Stimulated activated naive CD4-positive, alpha-beta T cell treated with Interleukin-2 at 50 U/mL for 16 hours (primary cell): ENCODE data around the gene PDK4.
"Not testable (repeated sequence)": the region's sequence is repeated elsewhere in the genome, so short reads cannot be mapped to it uniquely, and the experiment has no call there.

Experiments used
- DNase-seq: peaks from one replicate; lab custom pipeline; 2025; lab: John Stamatoyannopoulos, UW

The PDK4 gene

DNA sequence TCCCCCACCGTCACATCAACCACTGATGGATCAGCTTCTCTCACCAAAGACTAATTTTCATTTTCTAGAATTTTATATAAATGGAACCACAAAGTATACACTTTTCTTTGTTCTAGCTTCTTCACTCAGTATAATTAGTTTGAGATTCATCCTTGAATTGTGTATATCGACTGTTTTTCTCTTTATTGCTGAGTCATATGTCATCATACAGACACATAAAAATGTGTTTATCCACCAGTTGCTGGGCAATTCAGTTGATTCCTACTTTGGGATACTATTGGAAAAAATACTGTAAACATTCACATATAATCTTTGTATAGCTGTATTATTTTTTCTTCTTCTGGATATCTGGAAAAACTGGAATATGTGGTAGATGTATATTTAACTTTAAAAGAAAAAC is 26.6 kb downstream of the PDK4 start:
- no peak for DNase-seq

DNA sequence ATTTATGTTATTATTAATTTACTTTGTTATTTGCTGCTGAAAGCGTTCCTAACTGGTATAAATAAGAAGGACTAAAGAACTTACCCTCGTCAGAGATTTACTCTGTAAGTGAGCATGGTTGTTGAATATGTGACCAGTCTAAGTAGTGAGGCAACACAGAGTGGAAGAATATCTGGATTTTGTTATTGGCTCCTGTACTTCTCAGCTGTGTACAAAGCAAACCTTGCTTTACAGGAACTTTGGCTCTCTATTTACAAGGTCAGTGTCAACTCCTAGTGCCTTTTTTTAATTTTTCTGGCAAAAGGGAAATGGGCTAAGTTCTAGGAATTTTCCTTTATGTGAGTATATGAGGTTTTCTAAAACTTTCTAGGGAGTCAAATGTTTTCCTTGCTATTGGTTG is 35.6 kb downstream of the PDK4 start:
- no peak for DNase-seq

DNA sequence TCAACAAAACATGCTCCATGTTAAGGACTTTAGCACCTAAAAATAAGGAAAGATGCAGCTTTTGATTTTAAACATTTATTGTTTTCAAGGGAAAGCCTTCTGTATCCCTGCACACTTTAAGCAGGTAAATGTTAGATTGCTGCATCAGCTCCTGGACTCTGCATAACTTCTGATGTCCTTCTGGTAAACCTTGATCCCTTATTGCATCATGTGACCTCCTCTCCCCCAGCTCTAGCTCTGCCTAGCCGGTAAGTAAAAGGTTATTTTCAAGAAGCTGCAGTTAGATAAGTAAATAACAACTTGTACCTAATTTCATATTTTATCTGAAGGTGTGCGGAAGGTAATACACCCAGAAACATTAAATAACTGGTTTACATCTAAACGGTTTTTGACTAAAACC is 37.5 kb downstream of the PDK4 start:
- no peak for DNase-seq

DNA sequence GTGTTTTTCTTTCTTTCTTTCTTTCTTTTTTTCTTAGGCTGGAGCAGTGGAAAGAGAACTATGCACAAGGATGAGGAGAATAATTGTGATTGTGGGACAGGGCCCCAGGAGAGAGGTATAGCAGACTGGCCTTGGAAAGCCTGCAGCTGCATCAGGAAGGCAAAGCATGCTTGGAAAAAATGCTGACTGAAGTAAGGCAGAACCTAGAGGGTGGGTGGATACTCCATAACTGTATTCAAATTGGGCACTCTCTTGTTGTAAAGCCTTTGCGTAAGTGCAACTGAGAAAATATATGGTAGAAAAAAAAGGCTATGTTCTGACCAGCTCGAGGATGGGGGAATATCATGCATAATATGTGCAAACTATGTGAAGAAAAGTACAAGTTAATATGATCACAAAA is 39.5 kb downstream of the PDK4 start:
- DNase-seq = no peak

DNA sequence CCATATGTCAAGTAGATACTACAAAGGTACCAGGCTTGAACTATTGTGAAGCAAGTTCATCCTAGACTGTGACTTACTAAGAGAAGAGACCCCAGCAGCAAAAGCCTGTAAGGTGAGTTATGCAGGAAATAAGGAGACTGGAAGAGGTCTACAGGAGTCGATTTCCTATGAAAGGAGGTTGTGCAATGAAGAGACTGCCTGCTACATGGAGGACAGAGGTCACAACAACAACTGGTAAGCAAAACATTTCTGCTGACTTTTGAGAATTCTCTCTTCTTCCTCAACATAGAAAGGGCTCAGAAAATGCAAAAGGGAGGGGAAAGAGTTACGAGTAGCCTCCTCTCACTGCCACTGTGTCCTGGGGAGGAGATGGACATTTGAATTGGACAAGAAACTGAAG is 42.4 kb downstream of the PDK4 start:
- no peak for DNase-seq

DNA sequence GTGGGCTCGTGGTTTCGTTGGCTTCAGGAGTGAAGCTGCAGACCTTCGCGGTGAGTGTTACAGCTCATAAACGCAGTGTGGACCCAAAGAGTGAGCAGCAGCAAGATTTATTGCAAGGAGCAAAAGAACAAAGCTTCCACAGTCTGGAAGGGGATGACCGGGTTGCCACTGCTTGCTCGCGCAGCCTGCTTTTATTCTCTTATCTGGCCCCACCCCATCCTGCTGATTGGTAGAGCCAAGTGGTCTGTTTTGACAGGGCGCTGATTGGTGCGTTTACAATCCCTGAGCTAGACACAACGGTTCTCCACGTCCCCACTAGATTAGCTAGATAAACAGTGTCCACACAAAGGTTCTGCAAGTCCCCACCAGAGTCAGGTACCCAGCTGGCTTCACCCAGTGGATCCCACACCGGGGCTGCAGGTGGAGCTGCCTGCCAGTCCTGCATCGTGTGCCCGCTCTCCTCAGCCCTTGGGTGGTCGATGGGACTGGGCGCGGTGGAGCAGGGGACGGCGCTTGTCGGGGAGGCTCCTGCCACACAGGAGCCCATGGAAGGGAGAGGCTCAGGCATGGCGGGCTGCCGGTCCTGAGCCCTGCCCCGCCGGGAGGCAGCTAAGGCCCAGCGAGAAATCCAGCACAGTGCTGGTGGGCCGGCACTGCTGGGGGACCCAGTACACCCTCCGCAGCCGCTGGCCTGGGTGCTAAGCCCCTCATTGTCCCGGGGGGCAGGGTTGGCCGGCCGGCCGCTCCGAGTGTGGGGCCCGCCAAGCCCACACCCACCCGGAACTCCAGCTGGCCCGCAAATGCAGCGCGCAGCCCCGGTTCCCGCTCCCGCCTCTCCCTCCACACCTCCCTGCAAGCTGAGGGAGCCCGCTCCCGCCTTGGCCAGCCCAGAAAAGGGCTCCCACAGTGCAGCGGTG is 44.0 kb downstream of the PDK4 start:
- not testable (repeated sequence) for DNase-seq

DNA sequence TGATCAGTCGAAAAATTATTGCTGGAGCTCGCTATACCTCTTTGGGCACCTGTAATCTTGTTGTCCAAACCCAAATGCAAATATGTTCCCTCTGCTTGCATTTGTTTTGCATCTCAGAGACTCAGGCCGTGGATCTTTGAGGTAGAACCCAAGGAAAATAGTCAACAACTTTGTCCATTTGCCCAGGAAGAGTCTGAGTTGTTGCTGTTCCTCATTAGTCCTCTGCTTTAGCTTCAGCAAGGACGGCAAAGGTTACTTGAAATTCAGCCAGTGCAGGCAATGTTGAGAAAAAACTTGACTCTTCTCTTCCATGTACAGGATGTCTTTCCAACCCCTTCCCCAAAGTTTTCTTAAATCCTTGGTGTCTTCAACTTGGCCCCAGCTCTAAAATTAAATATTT is 45.8 kb downstream of the PDK4 start:
- DNase-seq = no peak

DNA sequence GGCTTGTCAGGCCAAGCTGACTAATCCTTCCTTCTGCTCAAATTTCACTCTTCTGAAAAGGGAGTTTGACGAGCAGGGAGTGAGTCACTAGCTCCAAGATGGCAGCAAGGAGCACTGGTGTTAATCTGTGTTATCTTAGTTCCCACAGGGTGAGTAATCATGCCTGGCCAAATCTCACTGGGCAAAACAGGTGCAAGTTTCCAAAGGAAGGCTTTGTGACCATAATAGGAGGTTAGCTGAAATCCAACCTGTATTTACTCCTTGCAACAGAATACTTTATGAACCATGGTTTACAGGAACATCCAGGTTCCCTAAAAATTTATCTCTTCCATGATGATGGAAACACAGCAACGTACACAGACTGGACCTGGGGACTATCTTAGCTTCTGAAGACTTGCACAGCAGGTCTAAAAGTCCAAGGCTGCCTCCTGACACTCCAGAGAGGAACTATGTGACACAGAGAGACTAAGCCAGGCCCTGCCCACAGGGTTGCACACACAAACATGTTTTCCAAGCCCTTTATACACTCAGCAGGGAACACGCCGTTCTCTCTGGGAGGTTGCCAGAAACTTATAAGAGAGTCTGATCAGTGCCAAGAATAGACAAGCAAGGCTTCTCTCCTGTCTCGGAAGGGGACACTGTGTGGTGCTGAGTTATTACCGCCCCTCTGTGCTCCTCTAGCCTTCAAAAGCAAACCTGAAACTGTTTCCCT is 46.3 kb downstream of the PDK4 start:
- DNase-seq = no peak

DNA sequence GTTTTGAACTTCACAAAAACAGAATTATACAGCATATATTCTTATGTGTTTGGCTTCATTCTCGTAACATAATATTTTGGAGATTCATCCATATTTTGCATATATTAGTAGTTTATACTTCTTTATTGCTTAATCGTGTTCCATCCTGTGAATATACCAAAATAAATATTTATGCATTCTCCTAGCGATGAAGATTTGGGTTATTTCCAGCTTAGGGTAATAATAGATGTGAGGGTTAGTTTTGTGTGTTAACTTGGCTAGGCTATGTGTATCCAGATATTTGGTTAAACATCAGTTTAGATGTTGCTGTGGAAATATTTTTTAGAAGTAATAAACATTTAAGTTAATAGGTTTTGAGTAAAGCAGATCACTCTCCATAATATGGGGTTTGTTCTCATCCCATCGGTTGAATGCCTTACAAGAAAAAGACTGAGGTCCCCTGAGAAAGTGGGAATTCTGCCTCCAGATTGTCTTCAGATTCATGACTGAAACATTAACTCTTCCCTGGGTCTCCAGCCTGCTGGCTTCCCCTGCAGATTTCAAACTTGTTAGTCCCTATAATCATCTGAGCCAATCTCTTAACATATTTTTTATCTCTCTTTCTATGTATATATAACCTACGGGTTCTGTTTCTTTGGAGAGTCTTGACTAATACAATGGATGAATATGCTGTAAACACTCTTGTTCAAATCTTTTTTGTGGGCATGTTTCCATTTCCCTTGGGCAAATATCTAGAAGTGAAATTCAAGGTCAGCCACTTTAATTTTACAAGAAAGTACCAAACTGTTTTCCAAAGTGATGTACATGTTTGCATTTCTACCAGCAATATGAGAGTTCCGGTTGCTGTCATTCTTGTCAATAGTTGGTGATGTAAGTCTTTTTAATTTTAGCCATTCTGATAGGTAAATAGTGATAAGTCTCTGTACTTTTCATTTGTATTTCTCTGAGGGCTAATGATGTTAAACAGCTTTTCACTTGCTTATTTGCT is 48.7 kb downstream of the PDK4 start:
- no peak for DNase-seq

DNA sequence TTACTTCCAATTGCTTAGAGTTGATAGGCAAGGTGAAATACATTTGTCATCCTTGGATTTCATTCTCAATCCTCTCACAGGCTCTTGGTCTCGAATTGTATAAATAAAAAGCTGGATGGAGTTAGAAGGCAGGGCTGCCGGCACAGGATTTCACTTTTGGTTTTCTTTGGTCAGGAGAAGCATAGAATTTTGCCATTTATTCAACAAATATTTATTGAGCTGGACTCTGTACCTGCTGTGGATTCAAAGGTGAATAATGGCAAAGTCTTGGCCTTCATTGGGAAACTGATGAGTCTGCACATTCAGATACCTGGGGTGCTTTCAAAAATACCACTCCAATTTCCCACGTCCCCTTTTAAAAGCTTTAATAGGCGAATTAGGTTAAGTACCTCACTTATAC is 49.7 kb downstream of the PDK4 start:
- DNase-seq = no peak

DNA sequence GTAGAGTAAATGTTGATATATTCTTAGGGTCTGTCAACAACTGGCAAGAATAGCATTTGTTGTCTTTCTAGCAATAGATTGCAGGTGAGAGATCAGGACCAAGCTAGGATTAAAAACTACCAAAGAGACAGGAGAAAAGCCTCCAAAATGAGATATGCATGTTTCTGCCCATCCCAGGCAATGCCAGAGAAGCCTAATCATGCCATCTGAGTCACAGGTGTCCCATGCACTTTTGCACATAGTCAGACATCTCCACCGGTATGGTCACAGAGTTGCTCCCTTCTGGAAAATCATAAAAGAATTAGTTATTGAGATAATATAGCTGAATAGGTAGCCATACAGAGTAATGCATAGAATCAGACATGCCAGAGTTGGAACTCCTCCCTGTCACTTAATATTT is 50.6 kb downstream of the PDK4 start:
- no peak for DNase-seq

DNA sequence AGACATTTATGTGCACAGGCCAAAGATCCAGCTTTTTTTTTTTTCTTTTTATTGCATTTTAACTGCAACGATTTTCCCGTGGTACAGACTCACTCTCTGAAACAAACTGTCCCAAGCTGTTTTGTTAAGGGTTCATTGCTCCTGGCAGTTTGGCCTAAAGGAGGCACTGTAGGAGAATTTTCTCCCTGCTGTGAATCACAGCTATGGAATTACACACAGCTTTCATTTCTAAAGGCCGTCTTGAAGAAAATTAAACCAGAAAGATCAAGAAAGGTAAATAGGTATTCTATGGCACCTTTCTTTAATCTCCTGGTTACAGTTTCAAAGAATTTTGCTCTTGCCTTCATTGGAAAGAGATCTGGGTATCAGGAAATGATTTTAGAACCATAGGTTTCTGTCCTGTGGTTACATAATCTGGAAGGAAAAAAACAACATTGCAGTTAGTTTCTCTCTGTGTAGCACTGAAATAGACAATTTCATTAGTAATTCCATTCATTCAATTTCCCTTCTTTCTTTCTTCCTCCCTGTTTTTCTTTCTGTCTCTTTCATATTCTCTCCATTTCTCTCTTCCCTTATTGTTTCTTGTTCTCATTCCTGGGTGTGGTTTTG is 51.2 kb downstream of the PDK4 start:
- no peak for DNase-seq

DNA sequence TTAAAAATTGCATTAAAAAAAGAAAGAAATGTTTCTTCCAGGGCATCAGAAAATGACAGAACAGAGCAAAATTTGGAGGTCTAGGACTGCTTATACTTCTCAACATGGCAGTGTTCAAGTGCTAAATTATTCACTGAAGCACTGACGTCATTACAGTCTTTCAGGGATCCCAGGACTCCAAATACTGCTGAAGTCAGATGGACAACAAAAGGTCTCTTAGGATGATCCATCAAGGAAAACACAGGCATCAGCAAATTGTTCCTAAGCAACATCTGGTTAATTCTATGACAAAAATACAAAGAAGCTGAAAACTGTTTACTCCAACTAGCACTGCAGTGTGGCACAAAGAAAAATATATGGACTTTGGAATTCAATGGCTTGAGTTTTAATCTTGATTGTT is 52.1 kb downstream of the PDK4 start:
- DNase-seq = no peak

DNA sequence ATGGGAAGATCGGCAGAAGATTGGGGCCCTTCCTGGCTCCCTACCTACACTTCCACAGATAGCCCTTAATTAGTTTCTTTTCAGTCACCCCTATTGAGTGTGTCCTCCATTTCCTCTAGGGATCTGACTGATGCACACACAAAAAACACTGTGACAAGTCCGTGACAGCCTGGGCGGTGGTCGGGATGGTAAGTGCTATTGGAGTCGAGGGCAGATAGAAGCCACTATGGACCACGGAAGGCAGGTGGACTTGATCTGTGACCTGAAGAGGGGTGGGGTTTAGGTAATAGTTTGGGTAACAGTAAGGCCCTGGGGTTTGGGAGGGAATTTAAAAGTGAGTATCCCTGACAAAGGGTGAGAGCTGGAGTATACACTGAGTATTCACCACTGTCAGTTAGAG is 53.0 kb downstream of the PDK4 start:
- no peak for DNase-seq

DNA sequence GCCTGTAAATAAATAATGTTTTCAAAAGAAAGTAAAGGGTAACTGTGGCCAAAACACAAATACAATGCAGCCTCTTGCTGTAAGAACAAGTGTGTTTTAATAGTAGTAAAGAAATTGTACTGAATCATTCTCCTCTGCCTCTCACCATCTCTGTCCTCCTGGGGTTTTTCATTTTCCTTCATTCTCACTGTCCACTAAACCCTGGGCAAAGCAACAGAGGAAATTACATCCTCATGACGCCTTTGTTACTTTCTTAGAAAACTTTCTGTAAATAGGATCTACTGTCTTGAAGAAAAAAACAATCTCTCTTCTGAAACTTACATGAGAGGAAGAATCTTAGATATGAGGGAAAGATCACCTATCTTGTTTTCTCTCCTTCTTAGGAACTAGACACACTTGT is 56.0 kb downstream of the PDK4 start:
- no peak for DNase-seq

DNA sequence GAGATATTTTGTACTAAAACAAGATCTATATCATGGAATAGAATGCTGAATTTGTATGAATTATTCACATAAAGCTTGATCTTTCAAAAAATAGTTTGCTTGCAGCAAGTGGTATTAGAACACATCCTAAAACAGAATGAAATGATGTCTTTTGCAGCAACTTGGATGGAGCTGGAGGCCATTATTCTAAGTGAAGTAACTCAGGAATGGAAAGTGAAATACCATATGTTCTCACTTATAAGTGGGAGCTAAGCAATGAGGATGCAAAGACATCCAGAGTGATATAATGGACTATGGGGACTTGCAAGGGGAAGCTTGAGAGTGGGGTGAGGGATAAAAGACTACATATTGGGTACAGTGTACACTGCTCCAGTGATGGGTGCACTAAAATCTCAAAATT is 56.9 kb downstream of the PDK4 start:
- no peak for DNase-seq

DNA sequence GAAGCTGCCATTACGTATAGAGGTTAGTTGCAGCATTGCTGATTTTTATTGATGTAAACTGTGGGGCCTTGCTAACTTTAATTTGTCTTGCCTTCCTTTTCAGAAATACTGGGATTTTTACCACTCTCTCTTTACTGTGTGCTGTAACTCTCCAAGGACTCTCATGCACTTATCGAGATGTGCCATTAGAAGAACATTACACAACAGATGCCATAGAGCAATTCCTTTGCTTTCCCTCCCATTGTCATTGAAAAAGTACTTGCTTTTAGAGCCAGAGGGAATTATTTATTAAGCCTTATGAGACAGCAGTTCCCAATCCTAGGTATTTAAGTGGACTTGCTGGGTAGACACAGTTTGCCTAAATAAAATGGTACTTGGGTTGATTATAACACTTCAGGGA is 58.8 kb downstream of the PDK4 start:
- DNase-seq = no peak

DNA sequence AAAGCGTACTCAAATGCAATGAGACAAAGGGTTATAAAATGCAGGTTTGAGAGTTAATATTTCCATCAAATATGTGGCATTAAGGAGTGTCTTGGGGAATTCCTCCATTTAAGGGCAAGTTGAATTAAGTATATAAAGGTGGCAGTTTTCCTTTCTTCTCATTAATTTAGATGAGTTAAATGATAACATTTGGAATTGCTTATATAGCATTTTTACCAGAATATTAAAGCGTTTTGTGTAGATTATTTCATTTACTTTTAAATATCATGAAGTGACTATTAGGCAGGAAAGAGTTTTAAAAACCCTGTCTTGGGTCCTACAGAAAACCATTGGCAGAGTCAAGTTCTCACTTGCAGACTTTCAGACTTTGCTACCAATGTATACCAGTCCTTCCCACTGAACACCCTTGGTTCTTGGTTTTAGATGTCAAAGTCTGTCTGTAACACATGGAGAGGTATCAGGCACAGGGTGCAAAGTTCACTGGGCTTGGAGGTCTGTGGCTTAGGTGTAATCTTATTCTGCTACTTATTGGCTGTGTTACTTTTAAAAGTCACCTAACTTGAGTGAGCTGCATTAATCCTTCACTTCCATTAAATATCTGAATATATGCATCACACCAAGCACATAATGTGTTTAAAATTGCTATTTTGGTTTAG is 59.5 kb downstream of the PDK4 start:
- DNase-seq = no peak

DNA sequence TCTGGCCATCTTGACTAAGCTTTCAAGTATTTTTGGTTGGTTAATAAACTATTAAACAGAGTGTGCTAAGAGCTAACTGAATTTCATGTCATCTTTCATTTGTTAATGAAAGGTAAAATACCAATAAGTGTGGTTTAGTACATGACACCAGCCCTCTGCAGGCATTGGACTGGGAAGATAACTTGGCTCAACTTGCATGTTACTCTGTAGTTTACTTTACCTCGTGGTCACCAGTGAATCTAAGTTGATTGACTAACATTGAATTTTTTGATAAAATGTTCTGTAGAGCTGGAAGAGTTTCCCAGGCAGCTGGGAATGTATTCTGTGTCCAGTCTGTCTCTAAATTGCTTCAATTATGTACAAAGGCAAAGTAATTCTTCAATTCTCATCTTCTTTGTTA is 60.7 kb downstream of the PDK4 start:
- DNase-seq = no peak

DNA sequence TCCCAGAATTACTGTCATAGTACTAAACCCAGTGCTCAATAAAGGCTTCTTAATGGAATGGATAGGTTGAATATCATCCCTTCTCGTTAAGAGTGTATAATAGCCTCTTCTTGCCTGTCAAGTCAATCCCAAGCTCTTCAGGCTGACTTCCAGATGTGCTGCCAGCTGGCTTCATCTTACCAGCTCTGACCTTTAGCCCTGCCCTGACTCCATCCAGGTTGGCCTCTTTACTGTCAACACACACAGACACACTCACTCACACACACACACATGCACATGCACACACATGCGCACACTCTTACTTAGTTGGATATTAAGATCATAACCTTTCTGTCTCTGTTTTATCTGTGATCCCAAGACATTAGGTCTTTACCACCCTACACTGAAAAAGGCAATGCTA is 61.5 kb downstream of the PDK4 start:
- no peak for DNase-seq
